ENCODE measurements around the gene CSF3. TPM values are rescaled to one million over a fixed set of nuclear protein-coding genes. Genes with fewer than 3 reads are reported as not detected.

Gene CSF3
- total RNA-seq, 2 experiments from 2014 or later = not detected

- peak; percentile 38 for DNase-seq
- peaks cover 15% of the 10 kb centered on the region for H3K4me1 Mint-ChIP-seq
- no peak overlapping the region for H3K27ac Mint-ChIP-seq
- H3K4me3 Mint-ChIP-seq = no peak overlapping the region
- no peaks in the 10 kb centered on the region for H3K27me3 Mint-ChIP-seq
- H3K36me3 Mint-ChIP-seq = peaks cover 33% of the 10 kb centered on the region
- no peaks in the 10 kb centered on the region for H3K9me3 Mint-ChIP-seq
These were observed 11.0 kb downstream of the CSF3 start for GRCh38 chr17:40025991-40026815.

- Mint-ChIP-seq H3K4me3 (no peak overlapping the region), H3K36me3 (peaks cover 32% of the 10 kb centered on the region), H3K27ac (no peak overlapping the region), H3K9me3 (no peaks in the 10 kb centered on the region), H3K4me1 (peaks cover 15% of the 10 kb centered on the region), H3K27me3 (no peaks in the 10 kb centered on the region)
- peak; percentile 70 for DNase-seq
These were observed 11.8 kb downstream of the CSF3 start for GRCh38 chr17:40026816-40027613.

GRCh38 chr17:40027614-40028012 is 12.4 kb downstream of the CSF3 start:
- Mint-ChIP-seq H3K36me3 (peaks cover 35% of the 10 kb centered on the region), H3K4me3 (no peak overlapping the region), H3K27ac (no peak overlapping the region)

GRCh38 chr17:40028595-40028994 is 13.4 kb downstream of the CSF3 start:
- H3K36me3 Mint-ChIP-seq = peaks cover 36% of the 10 kb centered on the region

More at GRCh38 chr17:40027614-40028012, 12.4 kb downstream of the CSF3 start:
- peaks cover 15% of the 10 kb centered on the region for H3K4me1 Mint-ChIP-seq
- H3K9me3 Mint-ChIP-seq = no peaks in the 10 kb centered on the region
- no peak for DNase-seq
- no peaks in the 10 kb centered on the region for H3K27me3 Mint-ChIP-seq

GRCh38 chr17:40031706-40032105 is 16.5 kb downstream of the CSF3 start:
- Mint-ChIP-seq H3K27ac (no peak overlapping the region), H3K4me1 (peaks cover 4% of the 10 kb centered on the region), H3K9me3 (no peaks in the 10 kb centered on the region), H3K36me3 (peaks cover 25% of the 10 kb centered on the region), H3K4me3 (no peak overlapping the region), H3K27me3 (no peaks in the 10 kb centered on the region)
- DNase-seq = no peak

More at GRCh38 chr17:40028595-40028994, 13.4 kb downstream of the CSF3 start:
- peaks cover 15% of the 10 kb centered on the region for H3K4me1 Mint-ChIP-seq
- no peak overlapping the region for H3K4me3 Mint-ChIP-seq
- no peaks in the 10 kb centered on the region for H3K27me3 Mint-ChIP-seq
- H3K27ac Mint-ChIP-seq = no peak overlapping the region
- no peaks in the 10 kb centered on the region for H3K9me3 Mint-ChIP-seq
- no peak for DNase-seq

- DNase-seq = no peak
- H3K27me3 Mint-ChIP-seq = no peaks in the 10 kb centered on the region
- H3K36me3 Mint-ChIP-seq = peaks cover 22% of the 10 kb centered on the region
- H3K9me3 Mint-ChIP-seq = no peaks in the 10 kb centered on the region
- H3K4me3 Mint-ChIP-seq = no peak overlapping the region
- no peak overlapping the region for H3K27ac Mint-ChIP-seq
- H3K4me1 Mint-ChIP-seq = no peaks in the 10 kb centered on the region
These were observed 17.4 kb downstream of the CSF3 start for GRCh38 chr17:40032322-40033320.

GRCh38 chr17:40033339-40033738 is 18.1 kb downstream of the CSF3 start:
- H3K27me3 Mint-ChIP-seq = no peaks in the 10 kb centered on the region
- H3K9me3 Mint-ChIP-seq = no peaks in the 10 kb centered on the region
- no peak overlapping the region for H3K4me3 Mint-ChIP-seq
- H3K36me3 Mint-ChIP-seq = peaks cover 22% of the 10 kb centered on the region
- no peaks in the 10 kb centered on the region for H3K4me1 Mint-ChIP-seq
- no peak overlapping the region for H3K27ac Mint-ChIP-seq
- DNase-seq = no peak

GRCh38 chr17:40034426-40035161 is 19.4 kb downstream of the CSF3 start:
- H3K4me1 Mint-ChIP-seq = no peaks in the 10 kb centered on the region
- no peak for DNase-seq
- H3K27ac Mint-ChIP-seq = no peak overlapping the region
- H3K27me3 Mint-ChIP-seq = no peaks in the 10 kb centered on the region
- H3K9me3 Mint-ChIP-seq = no peaks in the 10 kb centered on the region
- H3K4me3 Mint-ChIP-seq = no peak overlapping the region
- peaks cover 14% of the 10 kb centered on the region for H3K36me3 Mint-ChIP-seq

- no peak for DNase-seq
- Mint-ChIP-seq H3K4me3 (no peak overlapping the region), H3K27me3 (no peaks in the 10 kb centered on the region), H3K4me1 (no peaks in the 10 kb centered on the region), H3K36me3 (peaks cover 13% of the 10 kb centered on the region), H3K27ac (no peak overlapping the region), H3K9me3 (no peaks in the 10 kb centered on the region)
These were observed 19.9 kb downstream of the CSF3 start for GRCh38 chr17:40035162-40035559.

- no peaks in the 10 kb centered on the region for H3K4me1 Mint-ChIP-seq
- H3K27ac Mint-ChIP-seq = no peak overlapping the region
- H3K36me3 Mint-ChIP-seq = peaks cover 6% of the 10 kb centered on the region
- no peak for DNase-seq
- H3K27me3 Mint-ChIP-seq = no peaks in the 10 kb centered on the region
- no peaks in the 10 kb centered on the region for H3K9me3 Mint-ChIP-seq
- H3K4me3 Mint-ChIP-seq = no peak overlapping the region
These were observed 23.8 kb downstream of the CSF3 start for GRCh38 chr17:40038882-40039513.

GRCh38 chr17:40041196-40041595 is 26.0 kb downstream of the CSF3 start:
- peaks cover 5% of the 10 kb centered on the region for H3K36me3 Mint-ChIP-seq
- H3K9me3 Mint-ChIP-seq = no peaks in the 10 kb centered on the region
- no peaks in the 10 kb centered on the region for H3K4me1 Mint-ChIP-seq
- no peak overlapping the region for H3K4me3 Mint-ChIP-seq
- H3K27me3 Mint-ChIP-seq = no peaks in the 10 kb centered on the region
- H3K27ac Mint-ChIP-seq = no peak overlapping the region
- no peak for DNase-seq

- Mint-ChIP-seq H3K36me3 (peaks cover 7% of the 10 kb centered on the region), H3K4me3 (no peak overlapping the region), H3K4me1 (peaks cover 17% of the 10 kb centered on the region), H3K27ac (no peak overlapping the region), H3K9me3 (no peaks in the 10 kb centered on the region), H3K27me3 (no peaks in the 10 kb centered on the region)
- DNase-seq = no peak
These were observed 41.3 kb downstream of the CSF3 start for GRCh38 chr17:40056379-40057015.

GRCh38 chr17:40058186-40058784 is 43.0 kb downstream of the CSF3 start:
- H3K36me3 Mint-ChIP-seq = peaks cover 1% of the 10 kb centered on the region
- peaks cover 16% of the 10 kb centered on the region for H3K4me1 Mint-ChIP-seq
- H3K9me3 Mint-ChIP-seq = no peaks in the 10 kb centered on the region
- H3K4me3 Mint-ChIP-seq = no peak overlapping the region
- no peak for DNase-seq
- no peaks in the 10 kb centered on the region for H3K27me3 Mint-ChIP-seq
- H3K27ac Mint-ChIP-seq = no peak overlapping the region
